H1 (cell line): ENCODE measurements around the gene MOB2. TPM values are rescaled to one million over a fixed set of nuclear protein-coding genes. Genes with fewer than 3 reads are reported as not detected.

Experiments used
- CTCF ChIA-PET: fragments of 300-600 bp; sonication (Branson Sonifier 250); formaldehyde crosslinking; loops from one replicate; lab custom pipeline; 2021; ENCODE audit not compliant: partially characterized antibody; lab: Charles Lee
- POLR2A ChIA-PET: fragments of 300-600 bp; sonication (Branson Sonifier 250); formaldehyde crosslinking; loops from one replicate; lab custom pipeline; 2021; ENCODE audit warnings: inconsistent platforms; ENCODE audit not compliant: partially characterized antibody; lab: Charles Lee
- DNase-seq, 2 experiments: peaks; one replicate each; pipeline versions ENCODE4 v3.0.0 to v3.0.0-alpha.2; 2010 to 2022; ENCODE audit warnings: low spot score in 2 of 2, low read depth in 1 of 2, mixed read lengths in 1 of 2
- FAIRE-seq: peaks from 2 replicates; lab custom pipeline; 2011; peaks lifted over from hg19 to GRCh38; lab: Jason Lieb, UNC
- H2AFZ ChIP-seq: 2 replicates; pipeline ENCODE4 v1.8.1; 2012; ENCODE audit warnings: low read length, inconsistent platforms
- H2AK5ac ChIP-seq: 2 replicates; pipeline ENCODE4 v1.6.1; 2013; ENCODE audit warnings: low read depth, low read length
- H2BK120ac ChIP-seq: replicated peaks from 2 replicates; pipeline ENCODE3; 2013; ENCODE audit warnings: low read depth, low read length, inconsistent platforms
- H2BK12ac ChIP-seq: 2 replicates; pipeline ENCODE4 v1.6.1; 2013; ENCODE audit warnings: low read depth, low read length
- H2BK15ac ChIP-seq: 2 replicates; pipeline ENCODE4 v1.6.1; 2013; ENCODE audit warnings: low read length
- H2BK20ac ChIP-seq: 2 replicates; pipeline ENCODE4 v1.6.1; 2013; ENCODE audit warnings: low read length
- H2BK5ac ChIP-seq: 2 replicates; pipeline ENCODE4 v1.6.1; 2013; ENCODE audit warnings: low read depth, low read length
- H3K14ac ChIP-seq: 2 replicates; pipeline ENCODE4 v1.6.1; 2013; ENCODE audit warnings: inconsistent platforms; ENCODE audit not compliant: insufficient read length
- H3K18ac ChIP-seq: 2 replicates; pipeline ENCODE4 v1.6.1; 2013; ENCODE audit warnings: low read length; ENCODE audit errors: extremely low read depth
- H3K23ac ChIP-seq: 2 replicates; pipeline ENCODE4 v1.6.1; 2013; ENCODE audit warnings: inconsistent platforms; ENCODE audit not compliant: insufficient read length
- H3K23me2 ChIP-seq: 2 replicates; pipeline ENCODE4 v1.6.1; 2013; ENCODE audit warnings: low read depth, low read length
- H3K27ac ChIP-seq: 2 replicates; pipeline ENCODE4 v1.6.1; 2011; ENCODE audit warnings: low read depth, low read length, inconsistent platforms
- H3K27me3 ChIP-seq, 4 experiments: replicated peaks in 1 of 4; 1 replicate in 1 of 4; 2 replicates in 3 of 4; pipeline versions ENCODE4 v1.6.1 to v1.8.1; 2011 to 2013; ENCODE audit warnings: low read length in 3 of 4, mild to moderate bottlenecking in 3 of 4, inconsistent platforms in 2 of 4, mixed read lengths in 2 of 4, moderate library complexity in 1 of 4; ENCODE audit not compliant: control insufficient read depth in 3 of 4, insufficient read depth in 3 of 4; ENCODE audit errors: extremely low read depth in 1 of 4
- H3K36me3 ChIP-seq, 4 experiments: 2 replicates each; pipeline versions ENCODE4 v1.6.1 to v1.8.1; 2011 to 2013; ENCODE audit warnings: mild to moderate bottlenecking in 4 of 4, low read length in 3 of 4, moderate library complexity in 2 of 4, control low read depth in 1 of 4, inconsistent platforms in 1 of 4; ENCODE audit not compliant: insufficient read depth in 4 of 4, control insufficient read depth in 2 of 4
- H3K4ac ChIP-seq: replicated peaks from 2 replicates; pipeline ENCODE3; 2013; ENCODE audit warnings: low read length, low read depth, mixed read lengths, inconsistent platforms; ENCODE audit not compliant: insufficient read length
- H3K4me1 ChIP-seq, 4 experiments: replicated peaks in 1 of 4; 1 replicate in 1 of 4; 2 replicates in 3 of 4; pipeline versions ENCODE4 v1.6.1 to v1.8.1; 2011 to 2013; ENCODE audit warnings: low read length in 3 of 4, inconsistent platforms in 2 of 4, mixed read lengths in 1 of 4; ENCODE audit not compliant: insufficient read depth in 4 of 4, control insufficient read depth in 3 of 4
- H3K4me2 ChIP-seq, 2 experiments: 2 replicates each; pipeline versions ENCODE4 v1.6.1 to v1.8.1; 2011 to 2013; ENCODE audit warnings: low read depth in 2 of 2, low read length in 2 of 2, control low read depth in 1 of 2, inconsistent platforms in 1 of 2, mild to moderate bottlenecking in 1 of 2; ENCODE audit not compliant: insufficient read depth in 1 of 2
- H3K4me3 ChIP-seq, 4 experiments: fragments of 200-600, 300-600 bp in 1 of 4; sonication (generic), shearing (Covaris generic), sonication (Bioruptor Twin) in 1 of 4; 2 replicates each; pipeline versions ENCODE4 v1.5.1 to v1.8.1; 2011 to 2016; ENCODE audit warnings: low read length in 4 of 4, low read depth in 3 of 4, control low read depth in 2 of 4, inconsistent platforms in 2 of 4, mild to moderate bottlenecking in 2 of 4, mixed read lengths in 1 of 4, moderate library complexity in 1 of 4; ENCODE audit not compliant: insufficient read depth in 2 of 4; ENCODE audit errors: extremely low read depth in 1 of 4
- H3K56ac ChIP-seq: replicated peaks from 2 replicates; pipeline ENCODE3; 2013; ENCODE audit warnings: low read depth, mild to moderate bottlenecking, mixed read lengths, low read length, inconsistent platforms; ENCODE audit not compliant: insufficient read length
- H3K79me1 ChIP-seq: 2 replicates; pipeline ENCODE4 v1.6.1; 2013; ENCODE audit warnings: low read depth, low read length, control low read depth
- H3K79me2 ChIP-seq, 2 experiments: 2 replicates each; pipeline versions ENCODE4 v1.6.1 to v1.8.1; 2012 to 2013; ENCODE audit warnings: low read length in 2 of 2, mild to moderate bottlenecking in 2 of 2, inconsistent platforms in 1 of 2; ENCODE audit not compliant: insufficient read depth in 2 of 2, control insufficient read depth in 1 of 2
- H3K9ac ChIP-seq, 4 experiments: replicated peaks in 1 of 4; 1 replicate in 1 of 4; 2 replicates in 3 of 4; pipeline versions ENCODE4 v1.6.1 to v1.8.1; 2011 to 2013; ENCODE audit warnings: low read depth in 3 of 4, low read length in 3 of 4, control low read depth in 2 of 4, mild to moderate bottlenecking in 2 of 4, moderate library complexity in 2 of 4, inconsistent platforms in 1 of 4; ENCODE audit errors: extremely low read depth in 1 of 4
- H3K9me3 ChIP-seq, 2 experiments: 2 replicates each; pipeline versions ENCODE4 v1.6.1 to v1.8.1; 2012 to 2013; ENCODE audit warnings: mild to moderate bottlenecking in 2 of 2, moderate library complexity in 2 of 2, control low read depth in 1 of 2, inconsistent platforms in 1 of 2, low read depth in 1 of 2, low read length in 1 of 2, mixed read lengths in 1 of 2; ENCODE audit not compliant: insufficient read depth in 2 of 2
- H4K20me1 ChIP-seq, 2 experiments: replicated peaks in 1 of 2; 2 replicates each; pipeline versions ENCODE3 to v1.8.1; 2011 to 2013; ENCODE audit warnings: inconsistent platforms in 2 of 2, low read length in 2 of 2, mild to moderate bottlenecking in 1 of 2; ENCODE audit not compliant: insufficient read depth in 2 of 2, control insufficient read depth in 1 of 2
- H4K5ac ChIP-seq: 2 replicates; pipeline ENCODE4 v1.6.1; 2013; ENCODE audit warnings: low read length, low read depth, mixed read lengths, inconsistent platforms; ENCODE audit not compliant: insufficient read length
- H4K8ac ChIP-seq: 2 replicates; pipeline ENCODE4 v1.8.0; 2013; ENCODE audit warnings: mild to moderate bottlenecking, moderate library complexity, low read length, inconsistent platforms; ENCODE audit not compliant: insufficient read depth; ENCODE audit errors: extremely low read depth
- H4K91ac ChIP-seq: replicated peaks from 2 replicates; pipeline ENCODE3; 2013; ENCODE audit warnings: low read length, mixed read lengths, inconsistent platforms; ENCODE audit not compliant: insufficient read length
- CHD2 ChIP-seq: IDR thresholded peaks from 2 replicates; pipeline ENCODE4 v1.6.1; 2012; ENCODE audit warnings: low read length, improper control_type of control experiment
- CREB1 ChIP-seq: IDR thresholded peaks from 2 replicates; pipeline ENCODE4 v1.6.1; 2012; ENCODE audit warnings: inconsistent platforms
- HDAC6 ChIP-seq: IDR thresholded peaks from one replicate; pipeline ENCODE4 v1.7.1; 2012; ENCODE audit warnings: low read depth, mild to moderate bottlenecking, inconsistent platforms, low read length, moderate library complexity
- JUN ChIP-seq: IDR thresholded peaks from 2 replicates; pipeline ENCODE4 v1.6.1; 2011; ENCODE audit warnings: low read depth, mild to moderate bottlenecking, improper control_type of control experiment, low read length
- KDM4A ChIP-seq: IDR thresholded peaks from one replicate; pipeline ENCODE4 v1.7.1; 2012; ENCODE audit warnings: low read depth, mild to moderate bottlenecking, moderate library complexity, low read length, inconsistent platforms; ENCODE audit not compliant: severe bottlenecking
- NANOG ChIP-seq: IDR thresholded peaks from 2 replicates; pipeline ENCODE4 v1.6.1; 2011; ENCODE audit warnings: low read length, low read depth, mild to moderate bottlenecking, inconsistent platforms; ENCODE audit not compliant: insufficient read depth, poor library complexity, severe bottlenecking
- PHF8 ChIP-seq: fragments of 200-600 bp; sonication (generic); conservative IDR thresholded peaks from 2 replicates; pipeline ENCODE4 v1.7.1; 2012; ENCODE audit warnings: low read depth, mild to moderate bottlenecking, inconsistent platforms, low read length, moderate library complexity
- POLR2A ChIP-seq, 2 experiments: IDR thresholded peaks; 1 replicate in 1 of 2; 2 replicates in 1 of 2; pipeline ENCODE4 v1.6.1; 2011; ENCODE audit warnings: low read depth in 2 of 2, low read length in 2 of 2, mild to moderate bottlenecking in 2 of 2; ENCODE audit errors: control extremely low read depth in 1 of 2
- RBBP5 ChIP-seq: IDR thresholded peaks from 2 replicates; pipeline ENCODE4 v1.7.1; 2012; ENCODE audit warnings: low read depth, mild to moderate bottlenecking, inconsistent platforms, low read length, moderate library complexity, borderline replicate concordance
- SIRT6 ChIP-seq: IDR thresholded peaks from one replicate; pipeline ENCODE4 v1.7.1; 2012; ENCODE audit warnings: low read length, inconsistent platforms
- SP1 ChIP-seq: IDR thresholded peaks from 2 replicates; pipeline ENCODE4 v1.6.1; 2011; ENCODE audit warnings: low read depth, low read length
- SP4 ChIP-seq: IDR thresholded peaks from 2 replicates; pipeline ENCODE4 v1.6.1; 2012; ENCODE audit warnings: low read length, inconsistent platforms
- SRF ChIP-seq: IDR thresholded peaks from 2 replicates; pipeline ENCODE4 v1.6.1; 2011; ENCODE audit warnings: mild to moderate bottlenecking, low read depth, low read length, moderate library complexity
- TCF12 ChIP-seq: IDR thresholded peaks from 2 replicates; pipeline ENCODE4 v1.6.1; 2011; ENCODE audit warnings: low read depth, mild to moderate bottlenecking, low read length
- USF2 ChIP-seq: IDR thresholded peaks from 2 replicates; pipeline ENCODE4 v1.6.1; 2011; ENCODE audit warnings: low read length, improper control_type of control experiment
- WGBS, 2 experiments: shearing (Covaris generic) in 1 of 2; methylation state at CpG; one replicate each; pipeline versions ENCODE4 v1.1.6 to v1.1.7; 2013 to 2015; ENCODE audit warnings: low lambda C conversion rate in 2 of 2, mixed read lengths in 2 of 2, inconsistent platforms in 1 of 2, low coverage in 1 of 2, missing lambda C conversion rate in 1 of 2; ENCODE audit not compliant: insufficient replicate concordance in 2 of 2, insufficient coverage in 1 of 2, insufficient read length in 1 of 2; ENCODE audit errors: extremely low coverage in 1 of 2, missing lambda C conversion rate in 1 of 2; 5-methylcytosine and 5-hydroxymethylcytosine counted together
- polyA plus RNA-seq, 7 experiments: library from polyadenylated mRNA; depleted of rRNA in 3 of 7; stranded (reverse) in 5 of 7; unstranded in 2 of 7; fragments of >200 nt in 5 of 7; fragments of 200-250 nt in 2 of 7; gene quantifications; 1 replicate in 5 of 7; 2 replicates in 1 of 7; 4 replicates in 1 of 7; pipeline versions ENCODE4 v1.2.1 to v1.2.3, GENCODE V29; 2011 to 2013; ENCODE audit warnings: missing spikeins in 2 of 7, mixed read lengths in 2 of 7
- total RNA-seq: library from RNA; stranded (reverse); fragmentation: NEBNext Ultra II Directional; extraction: Animal tissue kit (Norgen Biotek cat#: 25700); gene quantifications from 2 replicates; pipeline ENCODE4 v1.2.1, GENCODE V29; 2021

MOB2 gene
- total and polyA plus RNA-seq, 2 of the 8 experiments (the other 6 are each of a cell fraction or from before 2014, with no cell fraction given) = 18.6 to 28.2 TPM

- no peak overlapping the region for H2BK12ac ChIP-seq
- FAIRE-seq (no peak), DNase-seq (no peak)
- no peak overlapping the region for H2AK5ac ChIP-seq
- no peak overlapping the region for H2AFZ ChIP-seq
- H3K18ac ChIP-seq = no peak overlapping the region
- H3K27me3 ChIP-seq = no peaks in the 10 kb centered on the region
- no peaks in the 10 kb centered on the region for H3K9me3 ChIP-seq
- no peak overlapping the region for H3K4me3 ChIP-seq
- H3K9ac ChIP-seq = no peak overlapping the region
- H3K36me3 ChIP-seq = peaks cover 0 to 15% (median 6%) of the 10 kb centered on the region in 4 experiments; a peak in 4 of 8 replicates
- H2BK120ac ChIP-seq = no peak overlapping the region
- no peak overlapping the region for H3K4ac ChIP-seq
- H3K79me2 ChIP-seq = no peaks in the 10 kb centered on the region
- no peak overlapping the region for H2BK20ac ChIP-seq
- no peak overlapping the region for H4K8ac ChIP-seq
- no peak overlapping the region for H4K5ac ChIP-seq
- WGBS, 2 experiments = 85% methylated on average over 11 of the region's 13 CpGs; no CpG with 5 or more reads in 1 of the 2 experiments
- H4K91ac ChIP-seq = no peak overlapping the region
- H3K23ac ChIP-seq = no peak overlapping the region
- ChIA-PET POLR2A (no interaction called here), CTCF (interaction anchor here (0.6 to 3.3 kb wide), 8 partner anchors 11 to 70 kb away, joined by 3 to 17 read pairs (median 5); no protein-coding TSS in a partner anchor)
- no peak overlapping the region for H2BK15ac ChIP-seq
- peaks cover 5% of the 10 kb centered on the region; the same call in 1 of the 2 replicates for H3K79me1 ChIP-seq
- H3K4me2 ChIP-seq = no peak overlapping the region
- H3K14ac ChIP-seq = no peak overlapping the region
- H3K27ac ChIP-seq = no peak overlapping the region
- no peak overlapping the region for H2BK5ac ChIP-seq
- H3K4me1 ChIP-seq = no peaks in the 10 kb centered on the region
- peaks cover 0 to 8% of the 10 kb centered on the region in 2 experiments for H4K20me1 ChIP-seq
- H3K56ac ChIP-seq = no peak overlapping the region
- H3K23me2 ChIP-seq = no peaks in the 10 kb centered on the region
- no peak for TF ChIP-seq JUN
- no peak for TF ChIP-seq CREB1
- TF ChIP-seq NANOG = no peak
- TF ChIP-seq HDAC6 = no peak
- TF ChIP-seq KDM4A = no peak
- no peak for TF ChIP-seq USF2
- TF ChIP-seq CHD2 = no peak
- TF ChIP-seq SRF = no peak
- no peak for TF ChIP-seq PHF8
- TF ChIP-seq SP4 = no peak
- no peak for TF ChIP-seq SIRT6
- TF ChIP-seq RBBP5 = no peak
- TF ChIP-seq TCF12 = no peak
- TF ChIP-seq SP1 = no peak
- TF ChIP-seq POLR2A (IDR thresholded peaks at IDR 0.05; ENCODE audit: control extremely low read depth in 1 of 2, low read depth in 2 of 2, low read length in 2 of 2) = no peak
Measured at GRCh38 chr11:1452744-1453143, 33.8 kb downstream of the MOB2 start.
